Body of pancreas (tissue), 4 donors: ENCODE measurements around the gene TFAP2A. TPM values are rescaled to one million over a fixed set of nuclear protein-coding genes. Genes with fewer than 3 reads are reported as not detected.

ENCODE experiments used
- ATAC-seq: fragments of 150-250 bp; one replicate; pipeline ENCODE4 v1.9.1; 2016
- DNase-seq, 4 donors: peaks; one replicate each; pipeline ENCODE4 v3.0.0-alpha.2; 2019
- H3K27ac ChIP-seq, 4 donors: fragments of 200-600 bp; sonication (generic); 1 replicate in 3 of 4; 2 replicates in 1 of 4; pipeline versions ENCODE4 v1.5.1 to v1.6.1; 2016 to 2019; ENCODE audit warnings: mild to moderate bottlenecking in 1 of 4, mixed read lengths in 1 of 4, moderate library complexity in 1 of 4
- H3K27me3 ChIP-seq, 2 donors: fragments of 200-600 bp; sonication (generic); one replicate each; pipeline ENCODE4 v1.6.0; 2016; ENCODE audit warnings: mild to moderate bottlenecking in 1 of 2
- H3K36me3 ChIP-seq, 2 donors: fragments of 200-600 bp; sonication (generic); replicated peaks in 1 of 2; 2 replicates each; pipeline ENCODE4 v1.5.1; 2016; ENCODE audit warnings: low read depth in 2 of 2; ENCODE audit not compliant: insufficient read depth in 1 of 2
- H3K4me1 ChIP-seq: fragments of 200-600 bp; sonication (generic); one replicate; pipeline ENCODE4 v1.6.0; 2016
- H3K4me3 ChIP-seq, 2 donors: fragments of 200-600 bp; sonication (generic); 1 replicate in 1 of 2; 2 replicates in 1 of 2; pipeline ENCODE4 v1.5.1; 2016 to 2019
- H3K9me3 ChIP-seq, 3 donors: fragments of 200-600 bp; sonication (generic); 1 replicate in 2 of 3; 2 replicates in 1 of 3; pipeline ENCODE4 v1.5.1; 2016
- POLR2A ChIP-seq, 3 donors: fragments of 450-650 bp; IDR thresholded peaks; one replicate each; pipeline ENCODE4 v1.6.1; 2016; ENCODE audit warnings: antibody characterized with exemption in 3 of 3, mild to moderate bottlenecking in 2 of 3
- WGBS, 2 donors: methylation state at CpG; one replicate each; pipeline ENCODE4 v1.1.5; 2017; 5-methylcytosine and 5-hydroxymethylcytosine counted together
- intact Hi-C: fragments of 100-400 bp; cut with DNase I; formaldehyde crosslinking; loops from one replicate; pipeline ENCODE4 v1.15.1; 2023
- total RNA-seq, 2 donors: library from RNA; depleted of rRNA; stranded (reverse); fragments of >200 nt; gene quantifications; one replicate each; pipeline ENCODE4 v1.1.0, GENCODE V29; 2016
- TF ChIP-seq, protein P1 (sequence below), 7 experiments: fragments of 450-650 bp in 4 of 7; fragments of 200-600 bp in 3 of 7; sonication (generic) in 3 of 7; IDR thresholded peaks; one replicate each; pipeline ENCODE4 v1.5.1; 2016 to 2019; ENCODE audit warnings: antibody characterized with exemption in 7 of 7

The TFAP2A gene
- total RNA-seq, 2 donors from 2014 or later, result not detected

DNA sequence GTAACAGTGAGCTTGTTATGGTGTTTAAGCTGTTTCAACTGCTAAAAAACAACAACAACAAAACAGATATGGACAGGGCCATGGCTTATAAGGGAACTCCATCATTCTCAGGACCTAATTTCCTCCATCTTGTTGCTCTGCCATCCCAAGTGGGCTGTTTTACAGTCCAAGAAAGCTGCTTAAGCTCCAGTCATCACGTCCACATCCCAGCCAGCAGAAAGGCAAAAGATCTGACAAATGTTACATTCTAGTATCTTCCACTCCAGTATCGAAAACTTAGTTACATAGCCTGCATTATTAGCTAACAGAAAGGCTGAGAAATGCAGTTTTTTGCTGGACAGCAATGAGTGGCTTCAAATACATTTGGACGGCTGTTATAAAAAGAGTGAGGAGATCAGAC lies 23.0 kb upstream of the TFAP2A start:
- no peak overlapping the region for H3K27ac ChIP-seq
- no peak overlapping the region for H3K4me3 ChIP-seq
- no peaks in the 10 kb centered on the region for H3K9me3 ChIP-seq
- H3K27me3 ChIP-seq, result no peaks in the 10 kb centered on the region
- ATAC-seq (no peak), DNase-seq (no peak)
- 30 to 57% methylated on average over 3 of the region's 3 CpGs for WGBS, 2 donors
- TF ChIP-seq POLR2A (IDR thresholded peaks at IDR 0.05), result no peak
- TF ChIP-seq, protein P1, sequence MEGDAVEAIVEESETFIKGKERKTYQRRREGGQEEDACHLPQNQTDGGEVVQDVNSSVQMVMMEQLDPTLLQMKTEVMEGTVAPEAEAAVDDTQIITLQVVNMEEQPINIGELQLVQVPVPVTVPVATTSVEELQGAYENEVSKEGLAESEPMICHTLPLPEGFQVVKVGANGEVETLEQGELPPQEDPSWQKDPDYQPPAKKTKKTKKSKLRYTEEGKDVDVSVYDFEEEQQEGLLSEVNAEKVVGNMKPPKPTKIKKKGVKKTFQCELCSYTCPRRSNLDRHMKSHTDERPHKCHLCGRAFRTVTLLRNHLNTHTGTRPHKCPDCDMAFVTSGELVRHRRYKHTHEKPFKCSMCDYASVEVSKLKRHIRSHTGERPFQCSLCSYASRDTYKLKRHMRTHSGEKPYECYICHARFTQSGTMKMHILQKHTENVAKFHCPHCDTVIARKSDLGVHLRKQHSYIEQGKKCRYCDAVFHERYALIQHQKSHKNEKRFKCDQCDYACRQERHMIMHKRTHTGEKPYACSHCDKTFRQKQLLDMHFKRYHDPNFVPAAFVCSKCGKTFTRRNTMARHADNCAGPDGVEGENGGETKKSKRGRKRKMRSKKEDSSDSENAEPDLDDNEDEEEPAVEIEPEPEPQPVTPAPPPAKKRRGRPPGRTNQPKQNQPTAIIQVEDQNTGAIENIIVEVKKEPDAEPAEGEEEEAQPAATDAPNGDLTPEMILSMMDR (IDR thresholded peaks at IDR 0.05), result no peak
- H3K36me3 ChIP-seq, result no peaks in the 10 kb centered on the region
- H3K4me1 ChIP-seq, result no peaks in the 10 kb centered on the region
- intact Hi-C loops, result loop anchor here (10.0 kb wide), 1 partner anchor 1453 kb away; no protein-coding TSS in a partner anchor

DNA sequence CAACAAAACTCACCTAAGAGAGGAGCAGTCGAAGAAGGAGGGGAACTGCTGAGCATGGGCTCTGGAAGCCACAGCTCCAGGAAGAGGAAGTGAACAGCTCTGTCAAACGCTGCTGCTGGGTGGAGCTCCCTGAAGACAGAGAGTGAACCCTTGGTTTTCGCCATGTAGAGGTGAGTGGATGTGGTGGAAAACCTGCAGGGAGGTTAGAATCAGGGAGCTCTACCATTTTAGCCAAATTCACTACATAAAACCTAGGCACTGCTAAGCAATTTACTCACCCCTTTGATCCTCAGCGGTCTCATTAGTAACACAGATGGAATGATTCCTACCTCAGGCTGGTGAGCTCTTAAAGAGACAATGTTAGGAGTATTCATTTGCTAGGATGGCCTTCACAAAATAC lies 19.4 kb upstream of the TFAP2A start:
- ATAC-seq (no peak), DNase-seq (no peak)

DNA sequence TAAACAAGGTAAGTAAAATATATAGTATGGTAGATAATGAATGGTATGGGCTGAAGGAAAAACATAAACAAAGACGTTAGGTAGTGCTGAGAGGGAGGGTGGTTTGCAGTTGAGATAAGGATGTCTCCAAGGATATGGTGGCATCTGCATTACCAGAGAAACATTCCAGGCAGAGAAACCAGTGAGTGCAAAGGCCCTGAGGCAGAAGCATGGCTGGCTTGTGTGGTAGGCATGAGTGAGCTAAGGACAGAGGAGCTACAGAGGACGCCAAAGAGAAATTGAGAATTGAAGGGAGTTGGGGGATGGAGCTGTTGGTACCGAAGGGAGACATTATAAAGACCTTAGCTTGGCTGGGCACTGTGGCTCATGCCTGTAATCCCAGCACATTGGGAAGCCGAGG lies 18.4 kb upstream of the TFAP2A start:
- Histone ChIP-seq H3K27ac (no peak overlapping the region), H3K4me1 (no peaks in the 10 kb centered on the region), H3K36me3 (no peaks in the 10 kb centered on the region), H3K9me3 (no peaks in the 10 kb centered on the region), H3K4me3 (no peak overlapping the region), H3K27me3 (peaks cover 0 to 2% of the 10 kb centered on the region in 2 donors)
- no peak for TF ChIP-seq POLR2A (IDR thresholded peaks at IDR 0.05)
- ATAC-seq, result no peak
- intact Hi-C loops, result loop anchor here (10.0 kb wide), 1 partner anchor 1449 kb away; no protein-coding TSS in a partner anchor
- 46 to 63% methylated on average over 4 of the region's 4 CpGs for WGBS, 2 donors
- DNase-seq, result no peak

More for the DNA sequence above, 19.4 kb upstream of the TFAP2A start:
- intact Hi-C loops, result loop anchor here (10.0 kb wide), 1 partner anchor 1449 kb away; no protein-coding TSS in a partner anchor
- H3K27me3 ChIP-seq, result no peaks in the 10 kb centered on the region
- H3K9me3 ChIP-seq, result no peaks in the 10 kb centered on the region
- 46 to 64% methylated on average over 4 of the region's 4 CpGs for WGBS, 2 donors
- H3K27ac ChIP-seq, result no peak overlapping the region
- H3K4me1 ChIP-seq, result no peaks in the 10 kb centered on the region
- no peaks in the 10 kb centered on the region for H3K36me3 ChIP-seq
- no peak overlapping the region for H3K4me3 ChIP-seq
- TF ChIP-seq, protein P1 (IDR thresholded peaks at IDR 0.05), result no peak
- no peak for TF ChIP-seq POLR2A (IDR thresholded peaks at IDR 0.05)

DNA sequence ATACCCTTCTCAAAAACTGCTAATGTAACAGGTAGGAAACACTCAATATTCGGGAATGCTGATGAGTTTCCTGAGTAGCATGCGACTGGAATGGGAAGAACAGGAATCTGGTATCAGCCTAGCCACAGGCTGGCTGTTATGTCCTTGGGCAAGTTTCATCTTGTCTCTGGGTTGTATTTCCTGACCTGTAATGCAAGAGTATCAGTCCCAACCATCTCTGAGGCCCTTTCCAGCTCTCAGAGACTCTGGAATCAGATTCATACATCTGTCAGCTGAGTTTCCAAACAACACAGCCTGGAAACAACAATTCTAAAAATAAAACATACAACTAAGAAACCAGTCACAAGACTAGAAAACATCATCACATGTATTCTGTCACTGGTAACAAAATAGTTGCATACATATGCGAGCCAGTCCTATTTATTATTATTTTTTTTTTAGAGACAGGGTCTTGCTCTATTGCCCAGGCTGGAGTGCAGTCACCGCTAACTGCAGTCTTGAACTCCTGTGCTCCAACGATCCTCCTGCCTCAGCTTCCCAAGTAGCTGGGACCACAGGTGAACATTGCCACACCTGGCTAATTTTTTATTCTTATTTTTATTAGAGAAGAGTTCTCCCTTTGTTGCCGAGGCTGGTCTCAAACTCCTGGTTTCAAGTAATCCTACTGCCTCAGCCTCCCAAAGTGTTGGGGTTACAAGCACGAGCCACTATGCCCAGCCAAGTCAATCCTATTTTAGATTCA lies 16.7 kb upstream of the TFAP2A start:
- ATAC-seq (no peak), DNase-seq (no peak)
- peaks cover 0 to 8% of the 10 kb centered on the region in 2 donors for H3K27me3 ChIP-seq
- no peaks in the 10 kb centered on the region for H3K36me3 ChIP-seq
- WGBS, 2 donors, result 57 to 64% methylated on average over 7 of the region's 7 CpGs
- intact Hi-C loops, result loop anchor here (10.0 kb wide), 1 partner anchor 1447 kb away; no protein-coding TSS in a partner anchor
- no peaks in the 10 kb centered on the region for H3K9me3 ChIP-seq
- no peak overlapping the region for H3K4me3 ChIP-seq
- H3K4me1 ChIP-seq, result no peaks in the 10 kb centered on the region
- H3K27ac ChIP-seq, result no peak overlapping the region
- TF ChIP-seq POLR2A (IDR thresholded peaks at IDR 0.05), result no peak

DNA sequence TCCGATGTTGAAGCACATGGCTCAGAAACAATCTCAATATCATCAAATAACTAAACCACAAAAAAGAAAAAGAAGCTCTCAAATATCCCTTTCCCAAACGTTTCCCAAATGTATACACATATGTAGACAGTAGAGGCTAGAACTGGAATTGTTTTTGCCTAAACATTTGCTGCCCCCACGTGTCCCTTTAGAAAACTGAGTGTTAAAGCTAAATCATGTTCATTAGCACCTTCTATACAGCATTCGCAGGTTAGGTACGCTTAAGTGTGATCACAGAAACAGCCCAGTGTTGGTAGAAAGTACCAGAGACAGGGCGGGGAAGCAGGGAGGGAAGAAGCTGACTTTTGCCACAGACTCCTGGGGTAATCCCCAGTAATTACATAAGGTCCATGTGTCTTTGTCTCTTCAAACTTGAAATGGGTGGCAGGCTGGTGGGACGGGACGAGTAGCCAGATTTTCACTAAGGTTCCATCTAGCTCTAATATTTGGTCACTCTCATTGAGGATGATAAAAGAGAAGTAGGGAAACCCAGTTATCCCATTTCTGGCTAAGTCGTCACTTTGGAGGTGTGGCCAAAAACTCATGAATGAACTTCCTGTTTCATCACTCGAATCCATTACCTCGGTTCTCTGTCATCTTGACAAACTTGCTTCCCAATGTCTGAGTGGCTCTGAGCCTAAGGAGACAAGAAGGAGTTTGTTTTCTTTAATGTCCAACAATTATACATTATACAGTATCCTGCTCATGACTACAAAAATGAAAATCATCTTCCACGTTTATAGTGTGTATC lies 15.0 kb upstream of the TFAP2A start:
- Histone ChIP-seq H3K36me3 (no peaks in the 10 kb centered on the region), H3K4me1 (peaks cover 12% of the 10 kb centered on the region), H3K4me3 (no peak overlapping the region), H3K27ac (no peak overlapping the region), H3K9me3 (no peaks in the 10 kb centered on the region), H3K27me3 (peaks cover 0 to 16% of the 10 kb centered on the region in 2 donors)
- 19 to 22% methylated on average over 12 of the region's 12 CpGs for WGBS, 2 donors
- intact Hi-C loops, result loop anchor here (10.0 kb wide), 1 partner anchor 1445 kb away; no protein-coding TSS in a partner anchor
- TF ChIP-seq POLR2A (IDR thresholded peaks at IDR 0.05), result no peak
- TF ChIP-seq, protein P1 (IDR thresholded peaks at IDR 0.05), result peak in 6 of 7 experiments; percentile 35 to 78 (median 66)
- DNase-seq, result peak in 3 of 4 donors; percentile 37 to 49 (median 45)
- peak; percentile 60 for ATAC-seq
